Measurements from ENCODE around the gene SPTLC1.

SPTLC1 gene

DNA sequence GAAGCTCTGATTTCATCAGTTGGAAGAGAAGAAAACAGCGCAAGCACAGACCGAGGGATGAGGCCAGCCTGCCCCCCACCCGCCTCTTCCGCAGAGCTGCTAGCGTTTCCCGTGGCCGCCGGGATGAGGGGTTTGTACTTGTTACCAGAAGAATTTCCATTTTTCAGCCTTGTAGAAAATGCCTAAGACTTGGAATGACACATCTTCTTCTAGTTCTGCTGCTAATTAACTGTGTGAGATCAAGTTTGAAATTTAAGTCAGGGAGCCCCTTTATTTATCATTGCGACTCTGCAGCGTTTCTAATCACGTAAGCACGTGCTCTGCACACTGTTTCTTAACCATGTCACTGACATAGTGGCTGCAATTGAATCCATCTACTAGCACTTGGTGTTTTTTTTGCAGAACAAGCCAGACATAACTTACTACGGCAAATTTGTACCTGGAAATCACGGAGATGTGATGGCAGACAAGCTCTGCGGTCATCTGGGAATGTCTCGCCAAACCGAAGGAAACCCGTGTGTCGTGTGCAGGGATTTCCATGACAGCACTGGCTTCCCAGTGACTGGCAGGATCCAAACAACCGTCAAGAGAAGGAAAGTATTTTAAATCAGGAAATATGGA is 123.4 kb downstream of the SPTLC1 start:
- in situ Hi-C loops (cut with HindIII; ENCODE audit: low sequenced_read_pairs), result no loop called here

DNA sequence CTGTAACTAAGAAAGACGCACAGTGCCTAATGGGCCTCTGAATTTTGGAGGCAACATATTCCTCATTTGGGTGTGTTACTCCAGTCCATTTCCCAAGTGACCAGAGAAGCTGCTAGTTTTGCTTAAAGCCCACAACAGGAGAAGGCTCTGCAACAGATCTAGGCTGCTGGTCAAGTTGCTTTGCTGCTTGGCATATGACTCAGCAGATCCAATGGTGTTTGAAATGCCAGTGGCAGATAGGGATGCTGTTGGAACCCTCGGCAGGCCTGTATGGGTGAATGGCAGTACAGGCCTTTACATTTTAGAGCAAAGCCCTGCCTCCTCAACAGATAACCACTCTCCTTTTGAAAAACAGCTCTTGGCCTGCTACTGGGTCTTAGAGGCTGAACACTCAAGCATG is 129.0 kb downstream of the SPTLC1 start:
- in situ Hi-C loops (cut with HindIII; ENCODE audit: low sequenced_read_pairs), result no loop called here

DNA sequence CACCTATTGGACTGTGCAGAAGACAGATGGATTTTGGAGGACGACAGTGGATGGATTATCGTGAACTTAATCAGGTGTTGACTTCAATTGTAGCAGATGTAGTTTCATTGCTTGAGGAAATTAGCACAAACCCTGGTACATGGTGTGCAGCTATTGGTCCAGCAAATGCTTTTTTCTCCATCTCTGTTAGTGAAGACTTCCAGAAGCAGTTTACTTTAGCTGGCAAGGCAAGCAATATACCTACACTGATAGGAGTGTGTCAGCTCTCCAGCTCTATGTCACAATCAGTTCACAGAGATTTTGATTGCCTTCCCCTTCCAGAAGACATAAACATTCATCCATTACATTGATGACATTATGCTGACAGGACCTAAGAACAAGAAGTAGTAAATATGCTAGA is 129.5 kb downstream of the SPTLC1 start:
- in situ Hi-C loops (cut with HindIII; ENCODE audit: low sequenced_read_pairs), result no loop called here
